Skin of body (tissue), 2 donors: Measurements from ENCODE around the gene LAT. TPM values are rescaled to one million over a fixed set of nuclear protein-coding genes. Genes with fewer than 3 reads are reported as not detected.
"Not testable (repeated sequence)": the region's sequence is repeated elsewhere in the genome, so short reads cannot be mapped to it uniquely, and the experiment has no call there.

Source experiments
- DNase-seq: peaks from one replicate; lab custom pipeline; 2025; lab: John Stamatoyannopoulos, UW
- total RNA-seq: library from RNA; depleted of rRNA; stranded (reverse); fragments of >200 nt; gene quantifications from one replicate; pipeline ENCODE4 v1.2.3, GENCODE V29; 2014

LAT gene
- total RNA-seq, 1 donor from 2014 or later: 1.6 TPM

DNA sequence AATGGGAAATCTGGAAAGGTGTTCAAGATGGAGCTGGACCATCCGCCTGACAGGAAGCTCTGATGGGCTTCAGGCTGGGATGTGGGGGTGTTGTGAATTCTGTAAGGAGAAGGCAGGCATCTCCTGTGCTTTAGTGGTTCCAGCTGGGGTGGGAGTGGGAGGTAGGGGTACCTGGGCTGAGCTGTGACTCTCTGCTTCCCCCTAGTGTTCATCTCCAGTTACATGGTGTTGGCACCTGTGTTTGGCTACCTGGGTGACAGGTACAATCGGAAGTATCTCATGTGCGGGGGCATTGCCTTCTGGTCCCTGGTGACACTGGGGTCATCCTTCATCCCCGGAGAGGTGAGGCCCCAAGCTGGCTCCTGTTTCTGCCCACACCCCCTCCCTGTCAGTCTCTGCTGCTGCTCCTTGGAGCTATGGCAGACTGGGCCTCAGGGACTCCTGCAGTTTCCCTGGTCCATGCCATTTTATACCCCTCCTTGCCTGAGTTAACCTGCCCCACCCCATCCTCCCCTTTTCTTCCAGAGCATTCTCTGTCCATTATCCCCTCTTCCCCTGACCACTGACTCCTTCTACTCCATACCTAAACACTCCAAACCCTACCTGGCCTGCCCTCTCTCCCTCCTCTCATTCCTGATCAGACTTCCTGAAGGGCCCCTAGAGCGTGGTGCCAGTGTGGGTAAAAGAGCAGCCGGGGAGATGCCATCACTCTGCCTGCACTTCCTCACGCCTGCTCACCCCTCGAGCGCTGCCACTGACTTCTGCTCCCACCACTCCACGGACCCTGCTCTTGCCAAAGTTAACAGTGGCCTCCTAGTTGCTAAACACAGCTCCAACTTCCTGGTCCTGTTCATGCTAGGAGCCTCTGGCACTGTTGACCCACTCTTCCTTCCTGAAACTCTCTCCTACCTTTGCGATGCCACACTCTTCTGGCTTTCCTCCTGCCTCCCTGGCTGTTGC, 6.9 kb upstream of the LAT start:
- no peak for DNase-seq

DNA sequence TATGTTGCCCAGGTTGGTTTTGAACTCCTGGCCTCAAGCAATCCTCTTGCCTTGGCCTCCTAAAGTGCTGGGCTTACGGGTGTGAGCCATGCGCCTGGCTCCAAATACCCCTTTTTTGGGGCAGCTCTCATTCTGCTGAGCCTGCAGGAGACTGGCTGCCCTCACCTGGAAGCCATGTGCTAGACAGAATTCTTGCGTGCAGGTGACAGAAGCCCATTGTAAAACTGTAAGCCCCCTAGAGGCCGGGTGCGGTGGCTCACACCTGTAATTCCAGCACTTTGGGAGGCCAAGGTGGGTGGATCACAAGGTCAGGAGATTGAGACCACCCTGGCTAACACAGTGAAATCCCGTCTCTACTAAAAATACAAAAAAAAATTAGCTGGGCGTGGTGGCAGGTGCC, 4.5 kb upstream of the LAT start:
- DNase-seq: not testable (repeated sequence)

GRCh38 chr16:28980929-28981328, 3.9 kb upstream of the LAT start:
- DNase-seq: no peak

GRCh38 chr16:28981517-28981916, 3.3 kb upstream of the LAT start:
- DNase-seq: no peak

- DNase-seq: no peak
Observed at GRCh38 chr16:28982418-28982817, 2.4 kb upstream of the LAT start.

GRCh38 chr16:28982949-28983348, 1.9 kb upstream of the LAT start:
- no peak for DNase-seq

- DNase-seq: no peak
Observed at GRCh38 chr16:28983644-28984043, 1.2 kb upstream of the LAT start.

DNA sequence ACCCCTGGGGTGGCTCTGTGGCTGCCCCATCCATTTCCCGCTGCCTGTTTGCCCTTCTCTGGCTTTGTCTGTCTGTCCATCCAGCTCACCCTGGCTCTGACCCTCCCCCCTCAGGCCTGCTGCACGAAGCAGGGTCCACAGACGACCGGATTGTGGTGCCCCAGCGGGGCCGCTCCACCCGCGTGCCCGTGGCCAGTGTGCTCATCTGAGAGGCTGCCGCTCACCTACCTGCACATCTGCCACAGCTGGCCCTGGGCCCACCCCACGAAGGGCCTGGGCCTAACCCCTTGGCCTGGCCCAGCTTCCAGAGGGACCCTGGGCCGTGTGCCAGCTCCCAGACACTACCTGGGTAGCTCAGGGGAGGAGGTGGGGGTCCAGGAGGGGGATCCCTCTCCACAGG, 761 bp upstream of the LAT start:
- no peak for DNase-seq

DNA sequence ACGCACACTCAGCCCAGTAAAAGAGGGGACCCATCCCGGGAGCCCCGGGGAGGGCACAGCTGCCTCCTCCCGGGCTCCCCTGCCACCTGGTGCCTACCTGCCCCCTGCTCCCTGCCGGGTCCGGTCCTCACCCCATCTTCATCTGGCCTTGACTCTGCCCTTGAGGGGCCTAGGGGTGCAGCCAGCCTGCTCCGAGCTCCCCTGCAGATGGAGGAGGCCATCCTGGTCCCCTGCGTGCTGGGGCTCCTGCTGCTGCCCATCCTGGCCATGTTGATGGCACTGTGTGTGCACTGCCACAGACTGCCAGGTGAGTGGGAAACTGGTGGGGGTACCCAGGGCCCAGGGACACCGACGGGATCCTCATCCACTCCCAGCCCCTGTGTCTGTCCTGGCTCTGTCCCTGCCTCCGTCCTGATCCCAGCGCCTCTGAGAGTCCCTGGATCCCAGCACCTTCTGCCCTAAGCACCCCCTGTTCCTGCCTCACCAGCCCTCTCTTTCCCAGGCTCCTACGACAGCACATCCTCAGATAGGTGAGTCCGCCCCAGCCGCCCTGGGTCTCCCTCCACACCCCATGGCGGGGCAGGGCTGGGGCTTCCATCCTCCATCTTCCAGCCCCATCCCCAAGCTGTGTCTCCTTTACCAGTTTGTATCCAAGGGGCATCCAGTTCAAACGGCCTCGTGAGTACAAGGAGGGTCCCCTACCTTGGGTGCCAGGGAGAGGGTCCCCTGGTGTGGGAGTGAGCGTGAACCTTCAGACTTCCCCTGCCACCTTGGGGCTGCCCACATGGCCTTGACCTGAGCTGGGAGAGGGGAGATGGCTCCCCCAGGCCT, 574 bp downstream of the LAT start:
- no peak for DNase-seq

DNA sequence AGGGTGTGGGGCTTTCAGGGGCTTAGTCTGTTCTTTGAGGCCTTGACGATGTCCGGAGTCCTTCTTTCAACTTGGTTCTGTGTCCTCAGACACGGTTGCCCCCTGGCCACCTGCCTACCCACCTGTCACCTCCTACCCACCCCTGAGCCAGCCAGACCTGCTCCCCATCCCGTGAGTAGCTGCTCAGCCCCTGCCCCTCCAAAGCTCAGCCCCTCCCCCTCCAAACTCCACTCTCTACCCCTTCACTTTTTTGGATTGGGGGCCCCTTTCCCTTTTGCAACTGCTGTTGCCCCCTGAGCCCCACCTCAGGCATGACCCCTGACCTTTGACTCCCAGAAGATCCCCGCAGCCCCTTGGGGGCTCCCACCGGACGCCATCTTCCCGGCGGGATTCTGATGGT, 1.2 kb downstream of the LAT start:
- no peak for DNase-seq

DNA sequence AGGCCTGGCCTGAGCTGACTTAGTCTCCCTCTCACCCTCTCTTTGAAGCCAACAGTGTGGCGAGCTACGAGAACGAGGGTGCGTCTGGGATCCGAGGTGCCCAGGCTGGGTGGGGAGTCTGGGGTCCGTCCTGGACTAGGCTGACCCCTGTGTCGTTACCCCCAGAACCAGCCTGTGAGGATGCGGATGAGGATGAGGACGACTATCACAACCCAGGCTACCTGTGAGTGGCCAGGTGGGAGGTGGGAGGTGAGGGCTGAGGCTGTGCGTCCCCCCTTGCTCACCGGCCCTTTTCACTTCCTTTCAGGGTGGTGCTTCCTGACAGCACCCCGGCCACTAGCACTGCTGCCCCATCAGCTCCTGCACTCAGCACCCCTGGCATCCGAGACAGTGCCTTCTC, 1.6 kb downstream of the LAT start:
- no peak for DNase-seq

DNA sequence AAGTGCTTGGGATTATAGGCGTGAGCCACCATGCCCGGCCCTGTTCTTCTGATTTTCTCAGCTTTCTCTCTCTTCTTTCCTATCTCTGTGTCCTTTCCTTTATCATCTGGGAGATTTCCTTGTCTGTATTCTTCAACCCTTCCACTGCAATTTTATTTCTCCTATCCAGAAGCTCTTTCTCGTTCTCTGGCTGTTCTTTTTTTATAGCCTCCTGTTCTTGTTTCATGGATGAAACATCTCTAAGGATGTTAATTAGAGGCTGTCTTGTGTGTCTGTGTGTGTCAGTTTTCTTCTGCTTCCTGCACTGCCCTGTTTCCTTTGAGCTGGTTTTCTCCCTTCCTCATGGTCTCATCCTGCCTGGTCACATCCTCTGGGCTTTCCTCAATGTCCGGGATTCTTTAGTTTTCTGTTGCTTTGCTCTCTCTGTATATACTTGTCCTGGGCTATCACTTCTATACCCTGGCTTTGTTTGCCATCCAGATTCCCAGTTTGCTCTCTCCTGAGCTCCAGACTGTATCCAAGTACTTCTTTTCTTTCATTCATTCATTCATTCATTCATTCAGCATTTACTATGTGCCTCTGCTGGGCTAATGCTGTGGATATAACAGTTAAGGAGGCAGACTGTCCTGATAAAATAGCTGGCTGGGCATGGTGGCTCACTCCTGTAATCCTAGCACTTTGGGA, 2.5 kb downstream of the LAT start:
- DNase-seq: no peak

DNA sequence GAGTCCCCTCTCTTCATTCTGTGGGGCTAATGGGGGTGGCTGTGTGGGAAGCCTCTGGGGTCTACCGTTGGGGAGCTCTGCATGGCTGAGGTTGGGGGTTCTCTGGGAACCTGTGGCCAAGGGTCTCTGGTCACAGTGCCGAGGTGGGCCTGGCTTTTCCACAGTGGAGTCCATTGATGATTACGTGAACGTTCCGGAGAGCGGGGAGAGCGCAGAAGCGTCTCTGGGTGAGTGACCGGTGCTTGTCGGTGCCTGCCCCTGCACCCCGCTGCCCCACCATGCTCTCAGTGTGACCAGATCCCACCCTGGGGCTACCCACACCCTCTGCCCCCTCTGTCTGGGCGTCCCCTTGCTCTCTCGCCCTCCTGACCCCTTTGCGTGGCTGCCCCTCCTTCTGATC, 4.5 kb downstream of the LAT start:
- no peak for DNase-seq

DNA sequence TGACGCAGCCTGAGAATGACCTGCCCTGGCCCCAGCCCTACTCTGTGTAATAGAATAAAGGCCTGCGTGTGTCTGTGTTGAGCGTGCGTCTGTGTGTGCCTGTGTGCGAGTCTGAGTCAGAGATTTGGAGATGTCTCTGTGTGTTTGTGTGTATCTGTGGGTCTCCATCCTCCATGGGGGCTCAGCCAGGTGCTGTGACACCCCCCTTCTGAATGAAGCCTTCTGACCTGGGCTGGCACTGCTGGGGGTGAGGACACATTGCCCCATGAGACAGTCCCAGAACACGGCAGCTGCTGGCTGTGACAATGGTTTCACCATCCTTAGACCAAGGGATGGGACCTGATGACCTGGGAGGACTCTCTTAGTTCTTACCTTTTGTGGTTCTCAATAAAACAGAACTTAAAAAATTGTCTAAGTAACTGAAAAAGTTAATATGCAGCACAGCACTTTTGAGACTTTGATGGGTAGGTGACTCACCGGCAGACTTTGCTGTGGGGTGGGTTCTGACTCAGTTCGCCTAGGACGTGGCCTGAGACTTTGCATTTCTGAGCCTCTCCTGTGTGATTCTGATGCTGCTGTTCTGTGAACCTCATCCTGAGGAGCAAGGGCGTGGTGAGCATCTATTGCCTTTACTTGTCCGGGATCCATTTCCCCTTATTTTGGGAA, 5.7 kb downstream of the LAT start:
- DNase-seq: no peak

GRCh38 chr16:28991687-28992086, 6.8 kb downstream of the LAT start:
- DNase-seq: no peak

- no peak for DNase-seq
Observed at GRCh38 chr16:28992496-28992895, 7.6 kb downstream of the LAT start.

DNA sequence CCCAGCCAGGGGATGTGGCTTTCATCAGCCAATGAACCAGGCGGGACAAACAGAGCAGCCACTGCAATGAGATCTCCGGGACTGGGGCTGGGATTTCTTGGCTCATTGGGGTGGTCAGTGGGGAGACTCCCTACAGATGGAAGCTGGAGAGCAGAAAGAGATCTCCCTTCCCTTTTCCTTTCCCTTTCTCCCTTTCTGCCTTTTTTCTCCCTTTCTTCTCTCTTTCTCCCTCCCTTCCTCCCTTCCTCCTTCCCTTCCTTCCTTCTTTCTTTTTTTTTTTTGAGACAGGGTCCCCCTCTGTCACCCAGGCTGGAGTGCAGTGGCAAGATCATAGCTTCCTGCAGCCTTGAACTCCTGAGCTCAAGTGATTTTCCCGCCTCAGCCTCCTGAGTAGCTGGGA, 14.0 kb downstream of the LAT start:
- no peak for DNase-seq

DNA sequence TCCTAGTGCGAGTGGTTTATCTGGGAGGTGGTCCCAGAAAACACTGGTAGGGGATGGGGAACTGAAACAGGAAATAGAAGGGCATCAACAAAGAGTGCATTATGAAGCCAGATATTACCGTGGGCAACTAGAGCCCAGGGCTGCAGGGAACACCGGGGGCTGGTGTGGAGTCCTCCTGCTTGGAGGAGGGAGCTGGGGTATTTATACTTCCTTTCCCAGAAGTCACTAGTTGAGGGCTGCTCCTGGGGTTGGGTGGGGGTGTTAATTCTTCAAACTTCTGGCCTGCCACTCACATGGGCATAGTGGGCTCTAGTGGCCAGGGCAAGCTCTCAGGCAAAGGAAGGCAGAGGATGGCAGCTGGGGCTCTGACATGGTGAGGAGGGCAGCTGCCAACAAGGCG, 14.7 kb downstream of the LAT start:
- DNase-seq: no peak

- no peak for DNase-seq
Observed at GRCh38 chr16:29000019-29000418, 15.2 kb downstream of the LAT start.

DNA sequence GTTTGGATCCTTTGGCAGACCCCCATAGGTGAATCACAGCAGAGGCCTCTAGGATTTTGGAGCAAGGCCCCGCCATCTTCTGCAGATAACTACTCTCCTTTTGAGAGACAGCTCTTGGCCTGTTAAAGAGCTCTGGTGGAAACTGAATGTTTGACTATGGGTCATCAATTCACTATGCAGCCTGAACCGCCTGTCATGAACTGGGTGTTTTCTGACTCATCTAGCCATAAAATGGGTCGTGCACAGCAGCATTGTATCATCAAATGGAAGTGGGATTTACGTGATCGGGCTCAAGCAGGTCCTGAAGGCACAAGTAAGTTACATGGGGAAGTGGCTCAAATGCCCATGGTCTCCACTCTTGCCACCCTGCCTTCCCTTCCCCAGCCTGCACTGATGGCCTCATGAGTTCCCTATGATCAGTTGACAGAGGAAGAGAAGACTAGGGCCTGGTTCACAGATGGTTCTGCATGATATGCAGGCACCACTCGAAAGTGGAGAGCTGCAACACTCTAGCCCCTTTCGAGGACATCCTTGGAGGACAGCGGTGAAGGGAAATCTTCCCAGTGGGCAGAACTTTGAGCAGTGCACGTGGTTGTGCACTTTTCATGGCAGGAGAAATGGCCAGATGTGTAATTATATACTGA, 19.8 kb downstream of the LAT start:
- not testable (repeated sequence) for DNase-seq
